NCI-H2029 treated with DMSO at 0.1 percent for 48 hours (cell line): Measurements from ENCODE around the gene GALNT9.
"Not testable (repeated sequence)": the region's sequence is repeated elsewhere in the genome, so short reads cannot be mapped to it uniquely, and the experiment has no call there.

ENCODE experiments used
- DNase-seq: peaks from one replicate; lab custom pipeline; 2025; lab: John Stamatoyannopoulos, UW

The GALNT9 gene

GRCh38 chr12:132154941-132155770 is 174.2 kb downstream of the GALNT9 start:
- DNase-seq = no peak

- DNase-seq = no peak
These were observed 175.0 kb downstream of the GALNT9 start for GRCh38 chr12:132154341-132154761.

GRCh38 chr12:132153501-132154340 is 175.7 kb downstream of the GALNT9 start:
- DNase-seq = no peak

GRCh38 chr12:132152953-132153352 is 176.4 kb downstream of the GALNT9 start:
- DNase-seq = no peak

GRCh38 chr12:132152411-132152821 is 177.0 kb downstream of the GALNT9 start:
- DNase-seq = no peak

- DNase-seq = no peak
These were observed 177.5 kb downstream of the GALNT9 start for GRCh38 chr12:132151766-132152410.

- DNase-seq = no peak
These were observed 178.1 kb downstream of the GALNT9 start for GRCh38 chr12:132151145-132151765.

- DNase-seq = no peak
These were observed 178.6 kb downstream of the GALNT9 start for GRCh38 chr12:132150780-132151144.

GRCh38 chr12:132149526-132149925 is 179.9 kb downstream of the GALNT9 start:
- DNase-seq = not testable (repeated sequence)

GRCh38 chr12:132148368-132149045 is 180.9 kb downstream of the GALNT9 start:
- no peak for DNase-seq

- DNase-seq = no peak
These were observed 181.7 kb downstream of the GALNT9 start for GRCh38 chr12:132147423-132148367.

- DNase-seq = no peak
These were observed 182.5 kb downstream of the GALNT9 start for GRCh38 chr12:132146772-132147422.
